K562 (cell line): ENCODE measurements around the gene MRPL3. TPM values are rescaled to one million over a fixed set of nuclear protein-coding genes. Genes with fewer than 3 reads are reported as not detected.

ENCODE experiments used
- ATAC-seq: fragments of 200-7000 bp; cut with Tn5 transposase; 3 replicates; pipeline ENCODE4 v1.9.1; 2020; ENCODE audit warnings: moderate library complexity
- BruUV-seq: library from RNA; stranded (reverse); fragments of 400-500 nt; replicated peaks from 2 replicates; lab custom pipeline; 2021; lab: Mats Ljungman, UMichigan
- CTCF ChIA-PET: fragments of 300-600 bp; formaldehyde crosslinking; extraction: SDS; loops from one replicate; lab custom pipeline; 2021; ENCODE audit warnings: low intra/inter-chr PET ratio; lab: Yijun Ruan, JAX
- POLR2A ChIA-PET: fragments of 300-600, 350-650 bp; sonication (Branson Sonifier 250); formaldehyde crosslinking; extraction: SDS; loops from one replicate; lab custom pipeline; 2021; ENCODE audit warnings: antibody characterized with exemption, inconsistent platforms; lab: Yijun Ruan, JAX
- DNase-seq, 4 experiments: peaks; one replicate each; pipeline versions ENCODE4 v3.0.0 to v3.0.0-alpha.2; 2011 to 2018; ENCODE audit warnings: low spot score in 3 of 4, mixed read lengths in 3 of 4; ENCODE audit errors: extremely low read depth in 1 of 4
- FAIRE-seq: peaks from 2 replicates; lab custom pipeline; 2011; peaks lifted over from hg19 to GRCh38; lab: Jason Lieb, UNC
- H2AFZ ChIP-seq: 2 replicates; pipeline ENCODE4 v1.6.0; 2011; ENCODE audit warnings: low read depth, low read length, control low read depth, inconsistent platforms
- H3K27ac ChIP-seq: fragments of 200-600 bp; 3 replicates; pipeline ENCODE4 v1.8.0; 2011; ENCODE audit warnings: low read depth, mild to moderate bottlenecking, control low read depth, inconsistent platforms, low read length, moderate library complexity, mixed read lengths; ENCODE audit errors: extremely low read depth
- H3K27me3 ChIP-seq, 2 experiments: fragments of 300-600 bp in 1 of 2; 2 replicates in 1 of 2; 3 replicates in 1 of 2; pipeline versions ENCODE4 v1.6.0 to v1.8.0; 2011; ENCODE audit warnings: inconsistent platforms in 2 of 2, low read length in 2 of 2, mild to moderate bottlenecking in 1 of 2, mixed read lengths in 1 of 2, moderate library complexity in 1 of 2; ENCODE audit not compliant: control insufficient read depth in 2 of 2, insufficient read depth in 2 of 2
- H3K36me3 ChIP-seq: fragments of 300-600 bp; 3 replicates; pipeline ENCODE4 v1.8.0; 2011; ENCODE audit warnings: mild to moderate bottlenecking, low read length, inconsistent platforms; ENCODE audit not compliant: control insufficient read depth, insufficient read depth
- H3K4me1 ChIP-seq, 2 experiments: fragments of 200-600 bp in 1 of 2; replicated peaks in 1 of 2; 2 replicates in 1 of 2; 3 replicates in 1 of 2; pipeline versions ENCODE4 v1.5.1 to v1.8.0; 2011; ENCODE audit warnings: inconsistent platforms in 2 of 2, low read length in 2 of 2, mild to moderate bottlenecking in 1 of 2, mixed read lengths in 1 of 2, moderate library complexity in 1 of 2; ENCODE audit not compliant: control insufficient read depth in 2 of 2, insufficient read depth in 2 of 2
- H3K4me2 ChIP-seq: 2 replicates; pipeline ENCODE4 v1.6.1; 2011; ENCODE audit warnings: low read length, control low read depth, inconsistent platforms, mixed read lengths; ENCODE audit not compliant: insufficient read depth
- H3K4me3 ChIP-seq: fragments of 200-600 bp; sonication (generic), shearing (Covaris generic); 2 replicates; pipeline ENCODE4 v1.5.1; 2016; ENCODE audit warnings: control low read depth, inconsistent platforms
- H3K79me2 ChIP-seq: fragments of 200-600 bp; 3 replicates; pipeline ENCODE4 v1.8.0; 2011; ENCODE audit warnings: low read length, inconsistent platforms; ENCODE audit not compliant: control insufficient read depth, insufficient read depth
- H3K9ac ChIP-seq, 2 experiments: 2 replicates each; pipeline versions ENCODE4 v1.6.0 to v1.6.1; 2011; ENCODE audit warnings: low read depth in 2 of 2, low read length in 2 of 2, control low read depth in 1 of 2, inconsistent platforms in 1 of 2, mild to moderate bottlenecking in 1 of 2, mixed read lengths in 1 of 2; ENCODE audit not compliant: insufficient read depth in 1 of 2
- H3K9me1 ChIP-seq: one replicate; pipeline ENCODE4 v1.6.0; 2011; ENCODE audit warnings: inconsistent platforms, mild to moderate bottlenecking, low read length, moderate library complexity; ENCODE audit not compliant: control insufficient read depth, insufficient read depth
- H3K9me3 ChIP-seq: replicated peaks from 2 replicates; pipeline ENCODE4 v1.5.1; 2011; ENCODE audit warnings: low read depth, low read length, inconsistent platforms; ENCODE audit not compliant: control insufficient read depth, insufficient read depth
- H4K20me1 ChIP-seq: replicated peaks from 2 replicates; pipeline ENCODE4 v1.6.1; 2011; ENCODE audit warnings: low read length, inconsistent platforms, mixed read lengths; ENCODE audit not compliant: control insufficient read depth, insufficient read depth
- CLOCK ChIP-seq: fragments of 250-450 bp; sonication (Bioruptor Pico); IDR thresholded peaks from 2 replicates; pipeline ENCODE4 v1.4.0; 2020; ENCODE audit warnings: mild to moderate bottlenecking, moderate library complexity, borderline replicate concordance
- GABPA ChIP-seq: fragments of 200-800 bp; sonication (Bioruptor generic); conservative IDR thresholded peaks from 2 replicates; pipeline ENCODE4 v1.6.1; 2016; ENCODE audit warnings: low read depth, missing genetic modification characterization, missing compliant biosample characterization
- NFE2 ChIP-seq: IDR thresholded peaks from 2 replicates; pipeline ENCODE4 v1.6.1; 2014; ENCODE audit warnings: antibody characterized with exemption, low read depth
- NR0B1 ChIP-seq: fragments of 450-650 bp; IDR thresholded peaks from one replicate; pipeline ENCODE4 v1.6.1; 2018; ENCODE audit warnings: mild to moderate bottlenecking, moderate library complexity; ENCODE audit not compliant: partially characterized antibody
- RCOR1 ChIP-seq, 2 experiments: IDR thresholded peaks; 2 replicates each; pipeline ENCODE4 v1.6.1; 2012; ENCODE audit warnings: low read depth in 2 of 2, low read length in 2 of 2, borderline replicate concordance in 1 of 2, improper control_type of control experiment in 1 of 2
- SPI1 ChIP-seq: IDR thresholded peaks from 2 replicates; pipeline ENCODE4 v1.6.1; 2011; ENCODE audit warnings: low read depth, low read length, control low read depth, borderline replicate concordance
- ZBTB17 ChIP-seq: fragments of 450-650 bp; formaldehyde crosslinking; IDR thresholded peaks from 2 replicates; pipeline ENCODE4 v1.4.0; 2020; ENCODE audit warnings: mild to moderate bottlenecking
- ZNF41 ChIP-seq: fragments of 250-450 bp; sonication (Bioruptor Pico); conservative IDR thresholded peaks from 2 replicates; pipeline ENCODE4 v1.4.0; 2020; ENCODE audit warnings: mild to moderate bottlenecking
- ZNF444 ChIP-seq: fragments of 250-450 bp; sonication (Bioruptor Pico); IDR thresholded peaks from 2 replicates; pipeline ENCODE4 v1.4.0; 2020; ENCODE audit warnings: mild to moderate bottlenecking, moderate library complexity
- in situ Hi-C: fragments of 300-500 bp; cut with MboI; formaldehyde crosslinking; loops from 4 replicates; pipeline ENCODE4 v1.15.0; 2018; ENCODE audit warnings: inconsistent platforms, mixed read lengths
- intact Hi-C: fragments of 100-400 bp; cut with micrococcal nuclease; formaldehyde crosslinking; loops from 2 replicates; pipeline ENCODE4 v1.14.2; 2022
- polyA plus RNA-seq, 8 experiments: library from polyadenylated mRNA; depleted of rRNA in 4 of 8; stranded (reverse) in 5 of 8; unstranded in 3 of 8; fragments of >200 nt; fragmentation: Nextera tagmentation in 2 of 8; fragmentation: Illumina TruSeq in 1 of 8; extraction: Ambion mirVana in 2 of 8; extraction: Trizol in 1 of 8; gene quantifications; 2 replicates each; pipeline versions ENCODE4 v1.2.1 to v1.2.3, GENCODE V29; 2011 to 2014; ENCODE audit warnings: inconsistent platforms in 1 of 8, missing spikeins in 1 of 8
- total RNA-seq, 7 experiments: library from RNA; depleted of rRNA in 6 of 7; stranded (reverse); fragments of >200 nt in 6 of 7; fragmentation: Illumina TruSeq in 2 of 7; extraction: Trizol in 2 of 7; gene quantifications; 2 replicates each; pipeline versions ENCODE4 v1.2.1 to v1.2.3, GENCODE V29; 2011 to 2021; ENCODE audit warnings: low replicate concordance in 1 of 7

The MRPL3 gene
- total and polyA plus RNA-seq, 9 of the 15 experiments (the other 6 are each of a cell fraction or from before 2014, with no cell fraction given) = 81.7 to 340 (median 190) TPM

DNA sequence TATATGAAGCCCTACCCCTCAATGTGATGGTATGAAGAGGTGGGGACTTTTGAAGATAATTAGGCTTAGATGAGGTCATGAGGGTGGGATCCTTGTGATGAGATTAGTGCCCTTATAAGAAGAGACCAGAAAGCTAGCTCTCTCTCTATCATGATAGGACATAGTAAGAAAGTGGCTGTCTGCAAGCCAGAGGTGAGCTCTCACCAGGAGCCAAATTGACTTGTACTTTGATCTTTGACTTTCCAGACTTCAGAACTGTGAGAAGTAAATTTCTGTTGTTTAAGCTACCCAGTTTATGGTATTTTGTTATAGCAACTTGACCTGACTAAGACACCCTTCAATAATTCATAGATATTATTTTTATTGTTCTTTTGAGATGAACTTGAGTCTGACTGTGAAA, 29.9 kb upstream of the MRPL3 start:
- no peak for FAIRE-seq
- H3K9me1 ChIP-seq = no peaks in the 10 kb centered on the region
- TF ChIP-seq ZNF444 (CRISPR knock-in tag) = no peak
- TF ChIP-seq NR0B1 = no peak
- TF ChIP-seq NFE2 = no peak
- no peak for TF ChIP-seq RCOR1 (IDR thresholded peaks at IDR 0.05; ENCODE audit: borderline replicate concordance in 1 of 2, low read depth in 2 of 2, low read length in 2 of 2)
- TF ChIP-seq SPI1 = no peak
- TF ChIP-seq CLOCK (CRISPR knock-in tag) = no peak
- no peak for TF ChIP-seq ZBTB17 (CRISPR knock-in tag)
- TF ChIP-seq ZNF41 (CRISPR knock-in tag) = no peak
- no peak for TF ChIP-seq GABPA (tag)

More for the DNA sequence above, 29.9 kb upstream of the MRPL3 start:
- no peaks in the 10 kb centered on the region for H4K20me1 ChIP-seq
- H3K4me1 ChIP-seq = no peaks in the 10 kb centered on the region
- no peak overlapping the region for H3K4me3 ChIP-seq
- BruUV-seq = no TSS peak
- no peak overlapping the region for H2AFZ ChIP-seq
- no peak overlapping the region for H3K27ac ChIP-seq
- H3K9me3 ChIP-seq = no peaks in the 10 kb centered on the region
- POLR2A ChIA-PET = no interaction called here
- H3K9ac ChIP-seq = no peak overlapping the region
- in situ Hi-C loops = no loop called here
- intact Hi-C loops = no loop called here
- no peak for ATAC-seq
- H3K79me2 ChIP-seq = no peaks in the 10 kb centered on the region
- CTCF ChIA-PET = no interaction called here
- DNase-seq = no peak
- H3K27me3 ChIP-seq = no peaks in the 10 kb centered on the region; a peak in 2 of 5 replicates
- H3K4me2 ChIP-seq = no peak overlapping the region
- no peaks in the 10 kb centered on the region for H3K36me3 ChIP-seq
